NB4 (cell line): ENCODE data around the gene SUGP1.
"Not testable (repeated sequence)": the region's sequence is repeated elsewhere in the genome, so short reads cannot be mapped to it uniquely, and the experiment has no call there.

ENCODE experiments used
- DNase-seq: peaks from one replicate; pipeline ENCODE4 v3.0.0; 2010; ENCODE audit warnings: low read depth
- H3K4me3 ChIP-seq: one replicate; pipeline ENCODE4 v1.5.1; 2011; ENCODE audit warnings: mild to moderate bottlenecking, low read depth, low read length, moderate library complexity
- MYC ChIP-seq: IDR thresholded peaks from 2 replicates; pipeline ENCODE4 v1.6.1; 2011; ENCODE audit warnings: low read depth, low read length
- POLR2A ChIP-seq: IDR thresholded peaks from 2 replicates; pipeline ENCODE4 v1.6.1; 2011; ENCODE audit warnings: mild to moderate bottlenecking; ENCODE audit not compliant: insufficient read length; ENCODE audit errors: extremely low read depth
- TF ChIP-seq, protein P1 (sequence below): IDR thresholded peaks from one replicate; pipeline ENCODE4 v1.5.1; 2012; ENCODE audit warnings: low read depth, low read length
- TF ChIP-seq, protein P2 (sequence below): IDR thresholded peaks from 2 replicates; pipeline ENCODE4 v1.6.1; 2011; ENCODE audit warnings: low read depth, low read length

SUGP1 gene

DNA sequence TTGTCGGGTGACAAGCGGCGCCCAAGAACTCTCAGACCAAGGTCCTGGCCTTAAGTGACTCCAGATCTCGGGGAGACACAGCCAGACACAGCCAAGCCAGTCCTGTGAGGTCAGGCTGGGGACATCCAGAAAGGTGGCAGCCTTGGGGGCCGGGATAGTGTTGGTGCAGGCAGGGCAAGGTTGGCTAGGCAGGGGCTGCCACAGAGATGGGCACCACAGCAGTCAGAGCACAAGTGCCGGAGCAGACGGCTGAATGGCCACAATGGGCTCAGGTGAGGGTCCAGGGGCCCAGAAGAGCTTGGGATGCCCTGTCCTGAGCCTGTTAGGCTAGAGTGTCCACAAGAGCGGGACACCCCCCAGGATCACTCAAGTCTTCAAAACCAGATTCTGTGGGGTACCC is 32.5 kb upstream of the SUGP1 start:
- TF ChIP-seq, protein P1, sequence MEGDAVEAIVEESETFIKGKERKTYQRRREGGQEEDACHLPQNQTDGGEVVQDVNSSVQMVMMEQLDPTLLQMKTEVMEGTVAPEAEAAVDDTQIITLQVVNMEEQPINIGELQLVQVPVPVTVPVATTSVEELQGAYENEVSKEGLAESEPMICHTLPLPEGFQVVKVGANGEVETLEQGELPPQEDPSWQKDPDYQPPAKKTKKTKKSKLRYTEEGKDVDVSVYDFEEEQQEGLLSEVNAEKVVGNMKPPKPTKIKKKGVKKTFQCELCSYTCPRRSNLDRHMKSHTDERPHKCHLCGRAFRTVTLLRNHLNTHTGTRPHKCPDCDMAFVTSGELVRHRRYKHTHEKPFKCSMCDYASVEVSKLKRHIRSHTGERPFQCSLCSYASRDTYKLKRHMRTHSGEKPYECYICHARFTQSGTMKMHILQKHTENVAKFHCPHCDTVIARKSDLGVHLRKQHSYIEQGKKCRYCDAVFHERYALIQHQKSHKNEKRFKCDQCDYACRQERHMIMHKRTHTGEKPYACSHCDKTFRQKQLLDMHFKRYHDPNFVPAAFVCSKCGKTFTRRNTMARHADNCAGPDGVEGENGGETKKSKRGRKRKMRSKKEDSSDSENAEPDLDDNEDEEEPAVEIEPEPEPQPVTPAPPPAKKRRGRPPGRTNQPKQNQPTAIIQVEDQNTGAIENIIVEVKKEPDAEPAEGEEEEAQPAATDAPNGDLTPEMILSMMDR, result no peak
- no peak for TF ChIP-seq MYC
- TF ChIP-seq, protein P2, sequence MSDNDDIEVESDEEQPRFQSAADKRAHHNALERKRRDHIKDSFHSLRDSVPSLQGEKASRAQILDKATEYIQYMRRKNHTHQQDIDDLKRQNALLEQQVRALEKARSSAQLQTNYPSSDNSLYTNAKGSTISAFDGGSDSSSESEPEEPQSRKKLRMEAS, result no peak
- TF ChIP-seq POLR2A, result no peak
- no peak overlapping the region for H3K4me3 ChIP-seq
- no peak for DNase-seq

DNA sequence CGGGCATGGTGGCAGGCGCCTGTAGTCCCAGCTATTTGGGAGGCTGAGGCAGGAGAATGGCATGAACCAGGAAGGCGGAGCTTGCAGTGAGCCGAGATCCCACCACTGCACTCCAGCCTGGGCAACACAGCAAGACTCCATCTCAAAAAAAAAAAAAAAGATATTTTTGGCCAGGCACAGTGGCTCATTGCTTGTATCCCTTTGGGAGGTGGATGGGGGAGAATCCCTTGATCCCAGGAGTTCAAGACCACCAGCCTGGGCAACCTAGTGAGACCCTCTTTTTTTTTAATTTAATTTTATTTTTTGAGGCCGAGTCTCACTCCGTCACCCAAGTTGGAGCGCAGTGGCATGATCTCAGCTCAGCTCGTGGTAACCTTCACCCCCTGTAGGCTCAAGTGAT is 30.4 kb upstream of the SUGP1 start:
- H3K4me3 ChIP-seq, DNase-seq: not testable (repeated sequence)

DNA sequence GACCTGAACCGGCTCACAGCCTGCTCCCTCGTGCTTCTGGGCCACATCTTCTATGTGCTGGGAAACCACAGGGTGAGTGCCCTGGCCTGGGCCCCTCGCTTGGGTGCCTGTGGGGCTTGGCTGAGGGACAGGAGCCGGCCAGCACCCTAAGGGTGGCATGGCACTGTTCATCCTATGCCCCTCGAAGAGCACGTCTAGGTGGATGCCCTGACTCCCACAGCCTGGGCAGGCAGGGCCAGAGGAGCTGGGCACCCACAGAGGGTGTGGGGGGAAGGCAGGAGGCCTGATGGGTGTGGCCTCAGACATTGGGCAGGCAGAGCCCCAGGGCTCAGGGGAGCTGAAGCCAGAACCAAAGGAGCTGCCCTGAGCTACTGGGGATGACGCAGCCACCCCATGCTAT is 29.1 kb upstream of the SUGP1 start:
- DNase-seq, result no peak
- TF ChIP-seq POLR2A (no peak), MYC (no peak)
- TF ChIP-seq, protein P2, result no peak
- TF ChIP-seq, protein P1, result no peak
- no peak overlapping the region for H3K4me3 ChIP-seq

DNA sequence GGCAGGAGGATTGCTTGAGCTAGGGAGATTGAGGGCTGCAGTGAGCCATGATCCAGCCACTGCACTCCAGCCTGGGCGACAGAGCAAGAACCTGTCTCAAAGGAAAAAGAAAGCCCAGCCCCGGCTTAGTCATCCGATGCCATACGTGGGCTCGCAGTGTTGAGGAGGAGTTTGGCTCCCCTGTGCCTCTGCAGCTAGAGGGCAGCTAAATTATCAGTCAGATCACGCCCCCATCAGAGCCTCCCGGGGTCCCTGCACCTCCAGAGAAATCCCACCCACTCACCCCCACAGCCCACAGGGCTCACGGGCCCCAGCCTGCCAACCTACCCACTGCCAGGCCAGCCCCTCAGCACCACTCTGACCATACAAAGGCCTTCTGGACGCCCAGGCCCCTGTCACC is 28.0 kb upstream of the SUGP1 start:
- no peak for DNase-seq
- no peak overlapping the region for H3K4me3 ChIP-seq
- no peak for TF ChIP-seq POLR2A
- TF ChIP-seq, protein P2, result no peak
- TF ChIP-seq, protein P1, result no peak
- no peak for TF ChIP-seq MYC

DNA sequence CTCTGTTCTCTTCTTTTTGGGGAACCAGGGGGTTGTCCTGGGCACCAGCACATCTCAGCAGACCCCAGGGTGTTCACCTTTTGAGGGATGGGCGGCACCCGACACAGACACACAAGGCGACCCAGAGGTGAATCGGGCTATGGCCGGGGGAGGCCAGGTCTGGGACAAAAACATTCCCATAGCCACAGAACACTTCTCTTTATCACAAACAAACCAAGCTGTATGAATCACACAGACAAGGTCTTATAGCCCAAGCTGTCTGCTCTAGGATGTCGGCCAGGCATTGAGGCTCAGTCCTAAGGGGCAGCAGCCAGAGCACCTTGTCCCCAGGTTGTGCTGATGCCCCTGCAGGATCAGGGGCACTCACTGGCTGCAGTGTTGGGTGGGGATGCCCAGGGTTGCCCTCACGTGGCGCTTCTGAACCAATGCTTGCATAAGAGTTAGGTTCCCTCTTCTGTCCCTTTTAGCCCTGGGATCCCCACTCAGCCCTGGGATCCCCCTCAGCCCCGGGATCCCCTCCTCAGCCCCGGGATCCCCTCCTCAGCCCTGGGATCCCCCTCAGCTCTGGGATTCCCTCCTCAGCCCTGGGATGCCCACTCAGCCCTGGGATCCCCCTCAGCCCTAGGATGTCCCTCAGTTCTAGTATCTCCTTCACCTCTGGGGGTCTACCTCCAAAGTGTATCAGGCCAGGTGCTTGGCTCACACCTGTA is 27.2 kb upstream of the SUGP1 start:
- no peak overlapping the region for H3K4me3 ChIP-seq
- no peak for DNase-seq
- TF ChIP-seq, protein P1, result no peak
- TF ChIP-seq, protein P2, result no peak
- no peak for TF ChIP-seq POLR2A
- no peak for TF ChIP-seq MYC

DNA sequence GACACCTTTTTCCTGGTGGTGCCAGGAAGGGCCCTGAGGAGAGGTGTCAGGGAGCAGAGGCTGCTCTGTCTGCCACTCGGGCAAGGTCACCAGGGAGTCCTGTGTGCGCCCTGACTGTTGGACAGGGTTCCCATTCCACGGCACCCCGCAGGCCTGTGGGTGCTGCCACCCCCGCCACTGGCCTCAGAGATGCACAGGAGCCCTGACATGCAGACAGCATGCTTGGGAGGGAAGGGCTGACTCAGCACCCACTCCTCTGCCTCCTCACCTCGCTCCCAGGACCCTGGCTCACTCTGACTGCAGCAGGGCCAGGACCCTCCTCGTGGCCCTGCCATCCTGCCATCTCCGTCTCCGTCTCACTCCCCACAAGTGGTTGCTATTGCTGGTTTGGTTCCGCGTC is 25.7 kb upstream of the SUGP1 start:
- no peak for DNase-seq
- TF ChIP-seq, protein P1, result no peak
- TF ChIP-seq POLR2A, result no peak
- TF ChIP-seq, protein P2, result no peak
- TF ChIP-seq MYC, result no peak
- H3K4me3 ChIP-seq, result no peak overlapping the region
